Upper lobe of right lung (tissue), 1 donor: ENCODE results near the gene CDK18. TPM values are rescaled to one million over a fixed set of nuclear protein-coding genes. Genes with fewer than 3 reads are reported as not detected.
A peak's percentile ranks its signal among the peaks of the same experiment; 100 is the strongest.

Experiments
- ATAC-seq: fragments of 200-7000 bp; cut with Tn5 transposase; one replicate; pipeline ENCODE4 v1.9.1; 2020; ENCODE audit warnings: mild to moderate bottlenecking, moderate library complexity
- DNase-seq: peaks from one replicate; pipeline ENCODE4 v3.0.0-alpha.2; 2020
- H3K27ac ChIP-seq: fragments of 200-600 bp; one replicate; pipeline ENCODE4 v1.8.0; 2022
- H3K27me3 ChIP-seq: fragments of 200-600 bp; one replicate; pipeline ENCODE4 v1.8.0; 2022; ENCODE audit warnings: mild to moderate bottlenecking
- H3K36me3 ChIP-seq: fragments of 200-600 bp; one replicate; pipeline ENCODE4 v1.8.0; 2022
- H3K4me1 ChIP-seq: fragments of 200-600 bp; one replicate; pipeline ENCODE4 v1.8.0; 2022
- H3K4me3 ChIP-seq: fragments of 200-600 bp; one replicate; pipeline ENCODE4 v1.8.0; 2022; ENCODE audit warnings: mild to moderate bottlenecking
- H3K9me3 ChIP-seq: fragments of 200-600 bp; one replicate; pipeline ENCODE4 v1.8.0; 2022
- CTCF ChIP-seq: fragments of 200-600 bp; IDR thresholded peaks from one replicate; pipeline ENCODE4 v1.8.0; 2022; ENCODE audit warnings: antibody characterized with exemption
- intact Hi-C: fragments of 100-400 bp; cut with DNase I; formaldehyde crosslinking; loops from one replicate; pipeline ENCODE4 v1.11.0; 2022
- long read RNA-seq: library from polyadenylated mRNA; unstranded; transcript quantifications from one replicate; pipeline ENCODE4 v2.0.0, GENCODE V29; 2021
- total RNA-seq: library from RNA; stranded (reverse); fragmentation: NEBNext Ultra II Directional; extraction: Animal tissue kit (Norgen Biotek cat#: 25700); gene quantifications from one replicate; pipeline ENCODE4 v1.2.1, GENCODE V29; 2021
- donor health status: DM: no; HTN: yes; CAD: no; lungs with severe emphysema.

Gene CDK18
- 31.6 TPM for total RNA-seq
- long read RNA-seq, partial matches to known transcripts, result 6 of 24 reads
- long read RNA-seq, other reads (novel, unspliced or antisense), result 12 of 24 reads

GRCh38 chr1:205504311-205505075 is at the start of gene CDK18:
Gene CDK18, plus strand, starts transcription at chr1:205504669. Its CDS starts 18,499 bp downstream, at chr1:205523168.
- peak; percentile 96 for DNase-seq
- peak; percentile 92 for ATAC-seq
- Histone ChIP-seq H3K4me1 (peaks cover 16% of the 10 kb centered on the region), H3K36me3 (no peaks in the 10 kb centered on the region), H3K27ac (peak within 1 kb of the TSS; percentile 77), H3K4me3 (peak within 1 kb of the TSS; percentile 74), H3K27me3 (no peaks in the 10 kb centered on the region), H3K9me3 (no peaks in the 10 kb centered on the region)
- intact Hi-C loops, result no loop called here
- TF ChIP-seq CTCF, result no peak

- ATAC-seq, result no peak
- no peaks in the 10 kb centered on the region for H3K36me3 ChIP-seq
- no peaks in the 10 kb centered on the region for H3K9me3 ChIP-seq
- no peak overlapping the region for H3K27ac ChIP-seq
- H3K4me3 ChIP-seq, result no peak overlapping the region
- intact Hi-C loops, result no loop called here
- H3K4me1 ChIP-seq, result peaks cover 17% of the 10 kb centered on the region
- TF ChIP-seq CTCF, result no peak
- DNase-seq, result no peak
- H3K27me3 ChIP-seq, result peaks cover 95% of the 10 kb centered on the region
Measured at GRCh38 chr1:205454903-205455335, 49.5 kb upstream of the CDK18 start.

GRCh38 chr1:205455581-205456382 is 48.7 kb upstream of the CDK18 start, which contains the start of gene BLACAT1:
Gene BLACAT1, minus strand, starts transcription at chr1:205456045.
- peaks cover 86% of the 10 kb centered on the region for H3K27me3 ChIP-seq
- no peak within 1 kb of the TSS for H3K27ac ChIP-seq
- peak within 1 kb of the TSS; percentile 19 for H3K4me3 ChIP-seq
- peaks cover 17% of the 10 kb centered on the region for H3K4me1 ChIP-seq
- intact Hi-C loops, result no loop called here
- no peaks in the 10 kb centered on the region for H3K36me3 ChIP-seq
- no peaks in the 10 kb centered on the region for H3K9me3 ChIP-seq
- no peak for ATAC-seq
- no peak for TF ChIP-seq CTCF
- DNase-seq, result no peak

GRCh38 chr1:205456383-205456867 is 48.0 kb upstream of the CDK18 start:
- Histone ChIP-seq H3K9me3 (no peaks in the 10 kb centered on the region), H3K27me3 (peaks cover 82% of the 10 kb centered on the region), H3K27ac (no peak overlapping the region), H3K4me1 (peaks cover 17% of the 10 kb centered on the region), H3K4me3 (peak overlapping the region; percentile 19), H3K36me3 (no peaks in the 10 kb centered on the region)
- intact Hi-C loops, result no loop called here
- no peak for DNase-seq
- ATAC-seq, result no peak
- no peak for TF ChIP-seq CTCF

GRCh38 chr1:205456868-205457745 is 47.4 kb upstream of the CDK18 start:
- DNase-seq (no peak), ATAC-seq (no peak)
- no peaks in the 10 kb centered on the region for H3K9me3 ChIP-seq
- no peaks in the 10 kb centered on the region for H3K36me3 ChIP-seq
- H3K4me3 ChIP-seq, result peak overlapping the region; percentile 19
- no peak overlapping the region for H3K27ac ChIP-seq
- H3K4me1 ChIP-seq, result peaks cover 17% of the 10 kb centered on the region
- H3K27me3 ChIP-seq, result peaks cover 76% of the 10 kb centered on the region
- intact Hi-C loops, result no loop called here
- TF ChIP-seq CTCF, result no peak
